Mucosa of rectum (tissue), 2 donors: ENCODE data around the gene SRRM3.
"Not testable (repeated sequence)": the region's sequence is repeated elsewhere in the genome, so short reads cannot be mapped to it uniquely, and the experiment has no call there.

Experiments
- H3K27ac ChIP-seq, 2 donors: one replicate each; pipeline ENCODE4 v1.7.0; 2013; ENCODE audit warnings: inconsistent platforms in 2 of 2, low read depth in 2 of 2, low read length in 2 of 2
- H3K27me3 ChIP-seq, 2 donors: one replicate each; pipeline ENCODE4 v1.7.0; 2013; ENCODE audit warnings: low read length in 2 of 2; ENCODE audit not compliant: control insufficient read depth in 2 of 2, insufficient read depth in 2 of 2
- H3K36me3 ChIP-seq, 2 donors: one replicate each; pipeline ENCODE4 v1.7.0; 2013; ENCODE audit warnings: low read length in 2 of 2; ENCODE audit not compliant: control insufficient read depth in 2 of 2, insufficient read depth in 2 of 2
- H3K4me1 ChIP-seq, 2 donors: one replicate each; pipeline ENCODE4 v1.7.0; 2013; ENCODE audit warnings: low read length in 2 of 2, mild to moderate bottlenecking in 1 of 2; ENCODE audit not compliant: control insufficient read depth in 2 of 2, insufficient read depth in 2 of 2
- H3K4me3 ChIP-seq, 2 donors: one replicate each; pipeline ENCODE4 v1.7.0; 2013; ENCODE audit warnings: low read length in 2 of 2
- H3K9ac ChIP-seq, 2 donors: one replicate each; pipeline ENCODE4 v1.7.0; 2013; ENCODE audit warnings: low read length in 2 of 2, low read depth in 1 of 2, mild to moderate bottlenecking in 1 of 2
- H3K9me3 ChIP-seq, 2 donors: one replicate each; pipeline ENCODE4 v1.7.0; 2013; ENCODE audit warnings: low read length in 2 of 2; ENCODE audit not compliant: control insufficient read depth in 2 of 2
- donor health status: healthy.
- donor health status: Normal muscosa, but diverticular disease.

The SRRM3 gene

GRCh38 chr7:76333511-76334101 is 131.9 kb downstream of the SRRM3 start:
- Histone ChIP-seq H3K27me3 (no peaks in the 10 kb centered on the region), H3K27ac (no peak overlapping the region), H3K36me3 (peaks cover 16 to 17% of the 10 kb centered on the region in 2 donors), H3K9me3 (no peaks in the 10 kb centered on the region), H3K4me3 (no peak overlapping the region), H3K4me1 (peaks cover 0 to 9% of the 10 kb centered on the region in 2 donors), H3K9ac (no peak overlapping the region)

- Histone ChIP-seq H3K9me3 (no peaks in the 10 kb centered on the region), H3K27ac (no peak overlapping the region), H3K4me3 (no peak overlapping the region), H3K36me3 (peaks cover 8% of the 10 kb centered on the region in 2 donors), H3K27me3 (no peaks in the 10 kb centered on the region), H3K4me1 (peaks cover 0 to 9% of the 10 kb centered on the region in 2 donors), H3K9ac (no peak overlapping the region)
Observed at GRCh38 chr7:76334320-76334967, 132.7 kb downstream of the SRRM3 start.

- H3K9me3 ChIP-seq, H3K27me3 ChIP-seq, H3K36me3 ChIP-seq, H3K4me3 ChIP-seq, H3K9ac ChIP-seq, H3K4me1 ChIP-seq, H3K27ac ChIP-seq: not testable (repeated sequence)
Observed at GRCh38 chr7:76335417-76335816, 133.7 kb downstream of the SRRM3 start.

GRCh38 chr7:76336094-76336493 is 134.4 kb downstream of the SRRM3 start:
- Histone ChIP-seq H3K36me3 (peaks cover 1 to 2% of the 10 kb centered on the region in 2 donors), H3K9me3 (no peaks in the 10 kb centered on the region), H3K4me3 (no peak overlapping the region), H3K4me1 (peaks cover 0 to 7% of the 10 kb centered on the region in 2 donors), H3K27me3 (no peaks in the 10 kb centered on the region), H3K9ac (no peak overlapping the region), H3K27ac (no peak overlapping the region)
